Measurements from ENCODE around the gene TOR1AIP2. TPM values are rescaled to one million over a fixed set of nuclear protein-coding genes. Genes with fewer than 3 reads are reported as not detected.

TOR1AIP2 gene
- total and polyA plus RNA-seq, 2 of the 13 experiments (the other 11 are each of a cell fraction or from before 2014, with no cell fraction given) = 35.2 to 65.8 TPM

DNA sequence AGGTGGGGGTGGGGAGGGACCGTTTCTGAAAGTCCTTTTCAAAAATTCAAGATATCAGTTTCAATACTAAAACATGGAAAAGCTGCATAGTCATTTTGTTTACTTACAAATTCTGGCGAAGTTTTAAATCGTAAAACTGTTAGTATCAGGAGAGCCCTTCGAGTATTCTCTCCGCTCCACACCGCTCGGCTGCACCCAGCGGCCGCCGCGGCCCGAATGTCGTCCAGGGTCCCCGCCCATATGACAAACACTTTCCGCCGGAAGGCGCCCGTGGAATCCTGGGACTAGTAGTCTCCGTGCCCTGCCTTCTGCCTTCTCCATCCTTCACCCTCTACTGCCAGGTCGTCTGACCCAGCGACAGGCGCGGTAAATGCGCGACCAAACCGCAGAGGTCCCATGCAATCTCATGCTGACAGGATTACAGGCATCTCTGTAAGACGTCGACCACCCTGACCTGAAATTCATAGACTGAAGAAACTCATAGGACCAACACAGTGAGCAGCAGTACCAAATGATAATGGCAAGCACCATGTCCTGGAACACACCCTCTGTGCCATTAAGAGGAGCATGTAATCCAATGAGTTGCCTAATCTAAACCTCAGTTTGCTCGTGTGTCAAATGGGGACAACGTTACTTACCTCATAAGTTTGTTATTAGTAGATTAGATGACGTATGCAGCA is at the start of gene TOR1AIP2 (continued):
- TF ChIP-seq, protein P1, sequence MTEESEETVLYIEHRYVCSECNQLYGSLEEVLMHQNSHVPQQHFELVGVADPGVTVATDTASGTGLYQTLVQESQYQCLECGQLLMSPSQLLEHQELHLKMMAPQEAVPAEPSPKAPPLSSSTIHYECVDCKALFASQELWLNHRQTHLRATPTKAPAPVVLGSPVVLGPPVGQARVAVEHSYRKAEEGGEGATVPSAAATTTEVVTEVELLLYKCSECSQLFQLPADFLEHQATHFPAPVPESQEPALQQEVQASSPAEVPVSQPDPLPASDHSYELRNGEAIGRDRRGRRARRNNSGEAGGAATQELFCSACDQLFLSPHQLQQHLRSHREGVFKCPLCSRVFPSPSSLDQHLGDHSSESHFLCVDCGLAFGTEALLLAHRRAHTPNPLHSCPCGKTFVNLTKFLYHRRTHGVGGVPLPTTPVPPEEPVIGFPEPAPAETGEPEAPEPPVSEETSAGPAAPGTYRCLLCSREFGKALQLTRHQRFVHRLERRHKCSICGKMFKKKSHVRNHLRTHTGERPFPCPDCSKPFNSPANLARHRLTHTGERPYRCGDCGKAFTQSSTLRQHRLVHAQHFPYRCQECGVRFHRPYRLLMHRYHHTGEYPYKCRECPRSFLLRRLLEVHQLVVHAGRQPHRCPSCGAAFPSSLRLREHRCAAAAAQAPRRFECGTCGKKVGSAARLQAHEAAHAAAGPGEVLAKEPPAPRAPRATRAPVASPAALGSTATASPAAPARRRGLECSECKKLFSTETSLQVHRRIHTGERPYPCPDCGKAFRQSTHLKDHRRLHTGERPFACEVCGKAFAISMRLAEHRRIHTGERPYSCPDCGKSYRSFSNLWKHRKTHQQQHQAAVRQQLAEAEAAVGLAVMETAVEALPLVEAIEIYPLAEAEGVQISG (CRISPR knock-in tag; IDR thresholded peaks at IDR 0.05) = peak; percentile 88
- TF ChIP-seq BORCS8-MEF2B (CRISPR knock-in tag; IDR thresholded peaks at IDR 0.05) (no peak), NCOA1 (CRISPR knock-in tag; IDR thresholded peaks at IDR 0.05) (no peak), ERF (CRISPR knock-in tag; IDR thresholded peaks at IDR 0.05) (peak; percentile 57; the same call in 1 of the 2 replicates), ZNF773 (CRISPR knock-in tag; IDR thresholded peaks at IDR 0.05; ENCODE audit: borderline replicate concordance) (no peak), CAMTA2 (CRISPR knock-in tag; IDR thresholded peaks at IDR 0.05; ENCODE audit: borderline replicate concordance) (no peak), ZFP36L1 (CRISPR knock-in tag; IDR thresholded peaks at IDR 0.05) (no peak), E2F2 (CRISPR knock-in tag; IDR thresholded peaks at IDR 0.05; ENCODE audit: borderline replicate concordance) (no peak), NPAS2 (CRISPR knock-in tag; IDR thresholded peaks at IDR 0.05; ENCODE audit: borderline replicate concordance) (no peak), ZNF138 (CRISPR knock-in tag; IDR thresholded peaks at IDR 0.05; ENCODE audit: low read depth) (0 out of 2 replicates have a peak, but pooled peaks have one; percentile 63), NR2F2 (IDR thresholded peaks at IDR 0.05; ENCODE audit: borderline replicate concordance, low read depth) (no peak), TEAD3 (CRISPR knock-in tag; optimal IDR thresholded peaks at IDR 0.05; ENCODE audit: borderline replicate concordance) (peak; percentile 63), HDAC1 (CRISPR knock-in tag; IDR thresholded peaks at IDR 0.05) (0 out of 2 replicates have a peak, but pooled peaks have one; percentile 23), ZC3H4 (CRISPR knock-in tag; IDR thresholded peaks at IDR 0.05; ENCODE audit: borderline replicate concordance) (no peak), ZSCAN31 (CRISPR knock-in tag; IDR thresholded peaks at IDR 0.05; ENCODE audit: low read depth) (0 out of 2 replicates have a peak, but pooled peaks have one; percentile 40), ZNF777 (CRISPR knock-in tag; IDR thresholded peaks at IDR 0.05) (no peak), JUND (CRISPR knock-in tag; IDR thresholded peaks at IDR 0.05) (no peak), ZNF557 (CRISPR knock-in tag; IDR thresholded peaks at IDR 0.05) (no peak)
- TF ChIP-seq, protein P2, sequence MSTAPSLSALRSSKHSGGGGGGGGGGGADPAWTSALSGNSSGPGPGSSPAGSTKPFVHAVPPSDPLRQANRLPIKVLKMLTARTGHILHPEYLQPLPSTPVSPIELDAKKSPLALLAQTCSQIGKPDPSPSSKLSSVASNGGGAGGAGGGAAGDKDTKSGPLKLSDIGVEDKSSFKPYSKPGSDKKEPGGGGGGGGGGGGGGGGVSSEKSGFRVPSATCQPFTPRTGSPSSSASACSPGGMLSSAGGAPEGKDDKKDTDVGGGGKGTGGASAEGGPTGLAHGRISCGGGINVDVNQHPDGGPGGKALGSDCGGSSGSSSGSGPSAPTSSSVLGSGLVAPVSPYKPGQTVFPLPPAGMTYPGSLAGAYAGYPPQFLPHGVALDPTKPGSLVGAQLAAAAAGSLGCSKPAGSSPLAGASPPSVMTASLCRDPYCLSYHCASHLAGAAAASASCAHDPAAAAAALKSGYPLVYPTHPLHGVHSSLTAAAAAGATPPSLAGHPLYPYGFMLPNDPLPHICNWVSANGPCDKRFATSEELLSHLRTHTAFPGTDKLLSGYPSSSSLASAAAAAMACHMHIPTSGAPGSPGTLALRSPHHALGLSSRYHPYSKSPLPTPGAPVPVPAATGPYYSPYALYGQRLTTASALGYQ (CRISPR knock-in tag; IDR thresholded peaks at IDR 0.05) = no peak
- TF ChIP-seq, protein P3, sequence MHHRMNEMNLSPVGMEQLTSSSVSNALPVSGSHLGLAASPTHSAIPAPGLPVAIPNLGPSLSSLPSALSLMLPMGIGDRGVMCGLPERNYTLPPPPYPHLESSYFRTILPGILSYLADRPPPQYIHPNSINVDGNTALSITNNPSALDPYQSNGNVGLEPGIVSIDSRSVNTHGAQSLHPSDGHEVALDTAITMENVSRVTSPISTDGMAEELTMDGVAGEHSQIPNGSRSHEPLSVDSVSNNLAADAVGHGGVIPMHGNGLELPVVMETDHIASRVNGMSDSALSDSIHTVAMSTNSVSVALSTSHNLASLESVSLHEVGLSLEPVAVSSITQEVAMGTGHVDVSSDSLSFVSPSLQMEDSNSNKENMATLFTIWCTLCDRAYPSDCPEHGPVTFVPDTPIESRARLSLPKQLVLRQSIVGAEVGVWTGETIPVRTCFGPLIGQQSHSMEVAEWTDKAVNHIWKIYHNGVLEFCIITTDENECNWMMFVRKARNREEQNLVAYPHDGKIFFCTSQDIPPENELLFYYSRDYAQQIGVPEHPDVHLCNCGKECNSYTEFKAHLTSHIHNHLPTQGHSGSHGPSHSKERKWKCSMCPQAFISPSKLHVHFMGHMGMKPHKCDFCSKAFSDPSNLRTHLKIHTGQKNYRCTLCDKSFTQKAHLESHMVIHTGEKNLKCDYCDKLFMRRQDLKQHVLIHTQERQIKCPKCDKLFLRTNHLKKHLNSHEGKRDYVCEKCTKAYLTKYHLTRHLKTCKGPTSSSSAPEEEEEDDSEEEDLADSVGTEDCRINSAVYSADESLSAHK (CRISPR knock-in tag; IDR thresholded peaks at IDR 0.05; ENCODE audit: borderline replicate concordance) = no peak

Measured in HepG2 (cell line).